Colonic mucosa (tissue), 4 donors: ENCODE data around the gene AGBL4. TPM values are rescaled to one million over a fixed set of nuclear protein-coding genes. Genes with fewer than 3 reads are reported as not detected.

Experiments
- DNase-seq: peaks from one replicate; pipeline ENCODE4 v3.0.0-alpha.2; 2020
- H3K27ac ChIP-seq: fragments of 200-600 bp; one replicate; pipeline ENCODE4 v1.8.0; 2021
- H3K27me3 ChIP-seq: fragments of 200-600 bp; one replicate; pipeline ENCODE4 v1.8.0; 2021
- H3K36me3 ChIP-seq: fragments of 200-600 bp; one replicate; pipeline ENCODE4 v1.8.0; 2021
- H3K4me1 ChIP-seq: fragments of 200-600 bp; one replicate; pipeline ENCODE4 v1.8.0; 2021; ENCODE audit warnings: mild to moderate bottlenecking
- H3K4me3 ChIP-seq: fragments of 200-600 bp; one replicate; pipeline ENCODE4 v1.8.0; 2021
- H3K9ac ChIP-seq, 2 donors: one replicate each; pipeline ENCODE4 v1.7.0; 2013; ENCODE audit warnings: control low read depth in 2 of 2, low read depth in 2 of 2, low read length in 2 of 2
- H3K9me3 ChIP-seq: fragments of 200-600 bp; one replicate; pipeline ENCODE4 v1.8.0; 2021
- intact Hi-C: fragments of 100-400 bp; cut with DNase I; formaldehyde crosslinking; loops from one replicate; pipeline ENCODE4 v1.14.1; 2022
- total RNA-seq, 2 donors: library from RNA; stranded (reverse); fragmentation: NEBNext Ultra II Directional in 1 of 2; extraction: Animal tissue kit (Norgen Biotek cat#: 25700) in 1 of 2; gene quantifications; one replicate each; pipeline ENCODE4 v1.2.1, GENCODE V29; 2021
- TF ChIP-seq, protein P1 (sequence below): fragments of 200-600 bp; IDR thresholded peaks from one replicate; pipeline ENCODE4 v1.8.0; 2022; ENCODE audit warnings: antibody characterized with exemption, mild to moderate bottlenecking
- donor health status: healthy.
- donor health status: DM: no; HTN: no; CAD: no.
- donor health status: DM: no; HTN: no; CAD: no.

The AGBL4 gene
- total RNA-seq, 2 donors from 2014 or later = 0.24 to 0.30 TPM

- intact Hi-C loops = no loop called here
- no peaks in the 10 kb centered on the region for H3K9me3 ChIP-seq
- H3K4me3 ChIP-seq = no peak overlapping the region
- H3K27ac ChIP-seq = no peak overlapping the region
- H3K27me3 ChIP-seq = no peaks in the 10 kb centered on the region
- H3K4me1 ChIP-seq = no peaks in the 10 kb centered on the region
- no peak for DNase-seq
- no peak overlapping the region for H3K9ac ChIP-seq
- H3K36me3 ChIP-seq = no peaks in the 10 kb centered on the region
- TF ChIP-seq, protein P1, sequence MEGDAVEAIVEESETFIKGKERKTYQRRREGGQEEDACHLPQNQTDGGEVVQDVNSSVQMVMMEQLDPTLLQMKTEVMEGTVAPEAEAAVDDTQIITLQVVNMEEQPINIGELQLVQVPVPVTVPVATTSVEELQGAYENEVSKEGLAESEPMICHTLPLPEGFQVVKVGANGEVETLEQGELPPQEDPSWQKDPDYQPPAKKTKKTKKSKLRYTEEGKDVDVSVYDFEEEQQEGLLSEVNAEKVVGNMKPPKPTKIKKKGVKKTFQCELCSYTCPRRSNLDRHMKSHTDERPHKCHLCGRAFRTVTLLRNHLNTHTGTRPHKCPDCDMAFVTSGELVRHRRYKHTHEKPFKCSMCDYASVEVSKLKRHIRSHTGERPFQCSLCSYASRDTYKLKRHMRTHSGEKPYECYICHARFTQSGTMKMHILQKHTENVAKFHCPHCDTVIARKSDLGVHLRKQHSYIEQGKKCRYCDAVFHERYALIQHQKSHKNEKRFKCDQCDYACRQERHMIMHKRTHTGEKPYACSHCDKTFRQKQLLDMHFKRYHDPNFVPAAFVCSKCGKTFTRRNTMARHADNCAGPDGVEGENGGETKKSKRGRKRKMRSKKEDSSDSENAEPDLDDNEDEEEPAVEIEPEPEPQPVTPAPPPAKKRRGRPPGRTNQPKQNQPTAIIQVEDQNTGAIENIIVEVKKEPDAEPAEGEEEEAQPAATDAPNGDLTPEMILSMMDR = no peak
Observed at GRCh38 chr1:49686107-49686506, 337.6 kb downstream of the AGBL4 start.

- no peak overlapping the region for H3K4me3 ChIP-seq
- intact Hi-C loops = no loop called here
- H3K4me1 ChIP-seq = no peaks in the 10 kb centered on the region
- no peaks in the 10 kb centered on the region for H3K27me3 ChIP-seq
- DNase-seq = no peak
- H3K27ac ChIP-seq = no peak overlapping the region
- H3K9ac ChIP-seq = no peak overlapping the region
- no peaks in the 10 kb centered on the region for H3K9me3 ChIP-seq
- TF ChIP-seq, protein P1 = no peak
- no peaks in the 10 kb centered on the region for H3K36me3 ChIP-seq
Observed at GRCh38 chr1:49677706-49678105, 346.0 kb downstream of the AGBL4 start.

- H3K36me3 ChIP-seq = no peaks in the 10 kb centered on the region
- H3K9ac ChIP-seq = no peak overlapping the region
- DNase-seq = no peak
- no peak overlapping the region for H3K27ac ChIP-seq
- H3K27me3 ChIP-seq = no peaks in the 10 kb centered on the region
- no peak overlapping the region for H3K4me3 ChIP-seq
- intact Hi-C loops = no loop called here
- H3K9me3 ChIP-seq = no peaks in the 10 kb centered on the region
- no peaks in the 10 kb centered on the region for H3K4me1 ChIP-seq
- TF ChIP-seq, protein P1 = no peak
Observed at GRCh38 chr1:49651136-49651535, 372.6 kb downstream of the AGBL4 start.

GRCh38 chr1:49630156-49630555, 393.6 kb downstream of the AGBL4 start:
- Histone ChIP-seq H3K4me1 (no peaks in the 10 kb centered on the region), H3K27ac (no peak overlapping the region), H3K9me3 (no peaks in the 10 kb centered on the region), H3K4me3 (no peak overlapping the region), H3K27me3 (no peaks in the 10 kb centered on the region), H3K36me3 (no peaks in the 10 kb centered on the region), H3K9ac (no peak overlapping the region)
- TF ChIP-seq, protein P1 = no peak
- intact Hi-C loops = no loop called here
- DNase-seq = no peak

DNA sequence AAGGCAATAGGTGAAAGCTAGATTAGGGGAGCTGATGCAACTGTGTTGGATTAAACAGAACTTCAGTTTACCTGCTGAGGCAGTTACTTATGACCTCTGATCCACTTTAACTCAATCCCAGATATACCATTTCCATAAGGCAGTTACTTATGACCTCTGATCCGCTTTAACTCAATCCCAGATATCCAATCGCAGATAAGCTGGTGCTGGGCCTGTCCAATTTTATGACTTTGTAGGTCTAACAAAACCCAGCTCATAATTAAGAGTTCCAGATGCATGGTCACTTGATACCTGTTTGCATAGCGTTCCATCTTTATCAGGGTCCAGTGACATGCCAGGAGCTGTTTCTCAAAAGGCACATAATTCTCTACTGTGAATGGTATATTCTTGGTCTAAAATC, 396.0 kb downstream of the AGBL4 start:
- Histone ChIP-seq H3K27ac (no peak overlapping the region), H3K36me3 (no peaks in the 10 kb centered on the region), H3K9me3 (no peaks in the 10 kb centered on the region), H3K9ac (no peak overlapping the region), H3K4me3 (no peak overlapping the region), H3K4me1 (no peaks in the 10 kb centered on the region), H3K27me3 (no peaks in the 10 kb centered on the region)
- no peak for DNase-seq
- TF ChIP-seq, protein P1 = no peak
- intact Hi-C loops = no loop called here

DNA sequence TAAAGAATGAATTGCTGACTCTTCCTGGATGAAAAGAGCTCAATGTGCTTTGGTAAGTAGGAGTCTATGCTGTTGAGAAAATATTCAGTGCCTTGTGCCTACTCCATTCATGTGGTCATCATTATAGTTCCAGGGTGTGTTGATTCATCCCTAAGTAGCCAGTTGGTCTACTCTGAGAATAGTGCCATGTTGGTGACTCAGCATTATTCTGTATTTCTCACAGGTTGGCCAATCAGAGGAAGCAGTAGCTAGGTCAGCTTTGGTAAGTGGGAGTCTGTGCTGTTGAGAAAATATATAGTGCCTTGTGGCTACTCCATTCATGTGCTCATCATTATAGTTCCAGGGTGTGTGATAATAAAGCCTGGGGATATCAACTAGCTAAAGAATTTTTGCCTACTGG, 397.3 kb downstream of the AGBL4 start:
- H3K27me3 ChIP-seq = no peaks in the 10 kb centered on the region
- no peaks in the 10 kb centered on the region for H3K9me3 ChIP-seq
- DNase-seq = no peak
- intact Hi-C loops = no loop called here
- H3K27ac ChIP-seq = no peak overlapping the region
- H3K4me3 ChIP-seq = no peak overlapping the region
- no peaks in the 10 kb centered on the region for H3K4me1 ChIP-seq
- no peaks in the 10 kb centered on the region for H3K36me3 ChIP-seq
- TF ChIP-seq, protein P1 = no peak
- no peak overlapping the region for H3K9ac ChIP-seq
